Measurements from ENCODE around the gene PLEKHB2.

Gene PLEKHB2

DNA sequence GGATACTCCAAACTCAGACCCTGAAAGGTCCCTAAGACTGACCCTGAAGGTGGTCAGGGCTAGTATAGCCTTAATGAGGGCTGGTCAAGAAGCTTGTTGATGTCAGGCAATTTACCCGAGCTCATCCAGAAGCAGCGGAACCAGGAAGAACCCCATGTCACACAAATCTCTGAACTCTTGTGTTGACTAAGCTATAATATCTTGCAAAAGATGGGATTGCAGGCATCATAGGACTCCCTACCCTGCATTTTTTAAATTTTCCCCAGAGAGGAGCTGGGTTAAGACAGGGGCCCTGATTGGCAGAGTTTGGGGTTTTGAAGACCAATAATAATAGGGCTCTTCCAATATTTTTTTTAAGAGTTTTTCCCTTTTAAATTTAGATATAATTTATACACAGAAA, 2.0 kb upstream of the PLEKHB2 start:
- peaks cover 36% of the 10 kb centered on the region for H3K4me1 ChIP-seq (ENCODE audit: insufficient read depth, low read length)
- no peak overlapping the region for H2AFZ ChIP-seq (ENCODE audit: low read depth, low read length)

DNA sequence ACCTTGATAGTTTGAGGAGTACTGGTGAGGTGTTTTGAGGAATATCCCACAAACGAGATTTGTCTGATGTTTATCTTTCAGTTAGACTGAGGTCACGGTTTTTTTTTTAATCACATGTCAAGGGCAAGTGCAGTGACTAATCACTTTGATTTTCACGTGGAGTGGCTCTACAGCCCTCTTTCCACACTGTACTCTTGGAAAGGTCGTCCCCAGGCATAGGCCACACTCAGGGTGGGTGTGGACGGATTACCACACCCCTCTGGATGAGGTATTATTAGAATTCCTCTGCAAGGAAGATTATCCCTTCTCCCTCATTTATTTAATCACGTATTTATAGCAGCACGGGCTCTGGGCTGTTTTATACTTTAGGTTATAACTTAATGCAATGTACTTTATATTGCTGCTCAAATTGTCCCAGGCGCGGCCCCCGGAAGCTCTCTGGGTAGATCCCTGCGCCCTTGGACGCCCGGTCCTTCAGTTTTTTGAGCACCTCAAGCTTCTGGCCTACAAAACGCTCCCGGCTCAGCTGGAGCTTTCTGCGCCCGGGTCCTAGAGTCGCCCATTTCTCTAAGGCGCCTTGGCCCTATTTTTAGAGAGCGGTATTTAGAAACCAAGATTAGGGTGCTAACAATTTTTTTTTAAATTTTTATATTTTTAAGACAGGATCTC, 515 bp upstream of the PLEKHB2 start:
- peak; percentile 77 for ATAC-seq (ENCODE audit: insufficient read depth, low read depth)
- peaks cover 46% of the 10 kb centered on the region for H3K79me2 ChIP-seq (ENCODE audit: insufficient read depth, low read length)
- peak; percentile 56 for DNase-seq
- peaks cover 34% of the 10 kb centered on the region for H4K20me1 ChIP-seq (ENCODE audit: insufficient read depth, low read length)
- peaks cover 8% of the 10 kb centered on the region for H3K36me3 ChIP-seq (ENCODE audit: insufficient read depth, low read length)
- peaks cover 44% of the 10 kb centered on the region for H3K4me1 ChIP-seq (ENCODE audit: insufficient read depth, low read length)
- peak overlapping the region; percentile 71 for H2AFZ ChIP-seq (ENCODE audit: low read depth, low read length)
- peak overlapping the region; percentile 91 for H3K27ac ChIP-seq (ENCODE audit: low read length)
- H3K4me3 ChIP-seq (ENCODE audit: low read depth in 1 of 2, low read length in 2 of 2): peak overlapping the region; percentile 66 to 77
- peak overlapping the region; percentile 94 for H3K9ac ChIP-seq (ENCODE audit: low read depth, low read length)
- peak overlapping the region; percentile 87 for H3K4me2 ChIP-seq (ENCODE audit: insufficient read depth, low read length)
- H3K27me3 ChIP-seq (ENCODE audit: insufficient read depth, low read length, poor library complexity): no peaks in the 10 kb centered on the region
- TF ChIP-seq, protein P1, sequence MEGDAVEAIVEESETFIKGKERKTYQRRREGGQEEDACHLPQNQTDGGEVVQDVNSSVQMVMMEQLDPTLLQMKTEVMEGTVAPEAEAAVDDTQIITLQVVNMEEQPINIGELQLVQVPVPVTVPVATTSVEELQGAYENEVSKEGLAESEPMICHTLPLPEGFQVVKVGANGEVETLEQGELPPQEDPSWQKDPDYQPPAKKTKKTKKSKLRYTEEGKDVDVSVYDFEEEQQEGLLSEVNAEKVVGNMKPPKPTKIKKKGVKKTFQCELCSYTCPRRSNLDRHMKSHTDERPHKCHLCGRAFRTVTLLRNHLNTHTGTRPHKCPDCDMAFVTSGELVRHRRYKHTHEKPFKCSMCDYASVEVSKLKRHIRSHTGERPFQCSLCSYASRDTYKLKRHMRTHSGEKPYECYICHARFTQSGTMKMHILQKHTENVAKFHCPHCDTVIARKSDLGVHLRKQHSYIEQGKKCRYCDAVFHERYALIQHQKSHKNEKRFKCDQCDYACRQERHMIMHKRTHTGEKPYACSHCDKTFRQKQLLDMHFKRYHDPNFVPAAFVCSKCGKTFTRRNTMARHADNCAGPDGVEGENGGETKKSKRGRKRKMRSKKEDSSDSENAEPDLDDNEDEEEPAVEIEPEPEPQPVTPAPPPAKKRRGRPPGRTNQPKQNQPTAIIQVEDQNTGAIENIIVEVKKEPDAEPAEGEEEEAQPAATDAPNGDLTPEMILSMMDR (IDR thresholded peaks at IDR 0.05; ENCODE audit: borderline replicate concordance, extremely low read depth, low read length, poor library complexity, severe bottlenecking): no peak
- TF ChIP-seq EZH2 (IDR thresholded peaks at IDR 0.05; ENCODE audit: borderline replicate concordance, low read depth, low read length, severe bottlenecking): no peak
- H3K9me3 ChIP-seq (ENCODE audit: insufficient read depth, low read length, severe bottlenecking): no peaks in the 10 kb centered on the region

More for the DNA sequence above, 2.0 kb upstream of the PLEKHB2 start:
- H3K4me2 ChIP-seq (ENCODE audit: insufficient read depth, low read length): no peak overlapping the region
- ATAC-seq (ENCODE audit: insufficient read depth, low read depth) (no peak), DNase-seq (no peak)
- no peak overlapping the region for H3K4me3 ChIP-seq (ENCODE audit: low read depth in 1 of 2, low read length in 2 of 2)
- no peak overlapping the region for H3K9ac ChIP-seq (ENCODE audit: low read depth, low read length)
- H3K36me3 ChIP-seq (ENCODE audit: insufficient read depth, low read length): peaks cover 4% of the 10 kb centered on the region; the same call in 1 of the 2 replicates
- H3K27me3 ChIP-seq (ENCODE audit: insufficient read depth, low read length, poor library complexity): no peaks in the 10 kb centered on the region
- H4K20me1 ChIP-seq (ENCODE audit: insufficient read depth, low read length): peaks cover 24% of the 10 kb centered on the region
- no peaks in the 10 kb centered on the region for H3K9me3 ChIP-seq (ENCODE audit: insufficient read depth, low read length, severe bottlenecking)
- TF ChIP-seq, protein P1 (IDR thresholded peaks at IDR 0.05; ENCODE audit: borderline replicate concordance, extremely low read depth, low read length, poor library complexity, severe bottlenecking): no peak
- TF ChIP-seq EZH2 (IDR thresholded peaks at IDR 0.05; ENCODE audit: borderline replicate concordance, low read depth, low read length, severe bottlenecking): no peak
- H3K79me2 ChIP-seq (ENCODE audit: insufficient read depth, low read length): peaks cover 31% of the 10 kb centered on the region
- H3K27ac ChIP-seq (ENCODE audit: low read length): no peak overlapping the region; the same call in 1 of the 2 replicates

DNA sequence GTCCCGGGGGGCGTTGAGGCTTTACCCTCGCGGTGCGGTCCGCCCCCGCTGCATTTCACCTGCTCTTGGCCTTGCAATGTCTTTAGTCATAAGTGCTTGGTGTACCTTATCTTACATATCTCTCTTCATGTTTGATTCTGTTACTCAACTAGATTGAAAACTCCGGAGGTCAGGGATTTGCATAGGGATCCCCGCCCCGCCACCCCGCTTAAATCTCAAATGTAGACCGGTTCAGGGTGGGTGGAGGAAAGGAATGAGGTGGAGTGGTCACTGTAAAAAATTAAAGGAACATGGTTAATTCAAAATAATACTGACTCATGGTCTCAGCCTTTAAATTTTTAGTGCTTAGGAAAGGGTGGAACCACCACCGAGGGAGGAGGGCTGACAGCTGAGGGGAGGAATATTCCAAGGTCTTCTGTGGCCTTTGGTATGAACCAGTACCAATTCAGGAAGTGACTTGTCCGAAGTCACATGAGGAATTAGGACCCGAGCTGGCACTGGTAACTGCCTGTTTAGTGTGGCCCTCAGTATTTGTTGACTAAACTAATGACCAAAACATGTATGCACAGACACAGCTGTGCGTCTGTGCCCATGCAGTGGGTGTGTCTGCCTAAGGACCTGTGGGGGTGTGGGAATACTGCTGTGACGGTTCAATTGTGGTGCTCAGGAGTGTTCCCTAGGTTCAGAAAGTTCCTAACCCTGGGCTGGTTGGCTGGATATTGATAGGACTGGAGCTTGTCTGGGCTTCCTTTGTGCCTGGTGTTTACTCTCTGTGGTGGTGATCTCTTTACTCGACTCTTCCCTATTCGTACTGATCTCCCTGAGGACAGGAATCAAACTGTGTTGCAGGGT, 1.0 kb downstream of the PLEKHB2 start:
- Histone ChIP-seq H3K4me1 (ENCODE audit: insufficient read depth, low read length) (peaks cover 56% of the 10 kb centered on the region), H3K27ac (ENCODE audit: low read length) (peak overlapping the region; percentile 91), H2AFZ (ENCODE audit: low read depth, low read length) (peak overlapping the region; percentile 77), H3K27me3 (ENCODE audit: insufficient read depth, low read length, poor library complexity) (no peaks in the 10 kb centered on the region), H3K4me3 (ENCODE audit: low read depth in 1 of 2, low read length in 2 of 2) (peak overlapping the region; percentile 66 to 77), H3K4me2 (ENCODE audit: insufficient read depth, low read length) (peak overlapping the region; percentile 87), H3K9me3 (ENCODE audit: insufficient read depth, low read length, severe bottlenecking) (no peaks in the 10 kb centered on the region), H3K9ac (ENCODE audit: low read depth, low read length) (peak overlapping the region; percentile 94), H3K36me3 (ENCODE audit: insufficient read depth, low read length) (peaks cover 8% of the 10 kb centered on the region), H3K79me2 (ENCODE audit: insufficient read depth, low read length) (peaks cover 61% of the 10 kb centered on the region), H4K20me1 (ENCODE audit: insufficient read depth, low read length) (peaks cover 45% of the 10 kb centered on the region)
- TF ChIP-seq EZH2 (IDR thresholded peaks at IDR 0.05; ENCODE audit: borderline replicate concordance, low read depth, low read length, severe bottlenecking): no peak
- TF ChIP-seq, protein P1 (IDR thresholded peaks at IDR 0.05; ENCODE audit: borderline replicate concordance, extremely low read depth, low read length, poor library complexity, severe bottlenecking): no peak
- DNase-seq: peak; percentile 13
- no peak; the same call in 2 of the 3 replicates for ATAC-seq (ENCODE audit: insufficient read depth, low read depth)
